Measurements from ENCODE around the gene TBC1D22A.

DNA sequence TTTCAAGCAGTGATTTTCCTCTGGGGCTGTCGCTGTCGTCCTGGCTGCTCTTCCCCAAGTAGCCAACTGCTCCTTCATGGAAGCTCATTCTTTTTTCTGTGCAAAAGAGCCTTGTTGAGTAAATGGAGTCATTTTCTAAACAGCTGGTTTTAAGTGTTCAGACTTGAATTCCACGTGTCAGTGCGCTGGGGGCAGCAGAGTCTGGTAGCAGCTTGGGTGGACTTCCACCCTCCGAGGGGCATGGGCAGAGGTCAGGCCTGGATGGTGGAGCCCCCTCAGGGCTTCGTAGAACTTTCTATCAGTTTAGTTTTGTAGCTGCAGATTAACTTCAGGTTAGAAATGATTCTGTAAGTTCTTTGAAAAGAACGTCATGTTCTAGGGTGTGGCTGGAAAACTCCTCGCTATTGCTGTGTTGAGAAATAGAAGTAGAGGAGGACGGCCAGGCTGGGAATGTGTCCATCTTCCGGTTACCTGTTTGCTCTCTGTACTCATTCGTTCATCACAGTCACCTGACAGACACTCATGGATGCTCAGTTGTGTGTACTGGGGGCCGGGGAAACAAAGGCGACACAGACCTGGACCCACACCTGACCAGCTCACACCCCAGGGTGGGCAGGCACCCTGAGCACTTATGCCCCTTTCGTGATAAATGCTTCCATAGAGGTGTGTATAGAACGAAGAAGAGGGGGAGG is 270.7 kb downstream of the TBC1D22A start:
- TF ChIP-seq POLR2A (IDR thresholded peaks at IDR 0.05) = no peak
- TF ChIP-seq, protein P1, sequence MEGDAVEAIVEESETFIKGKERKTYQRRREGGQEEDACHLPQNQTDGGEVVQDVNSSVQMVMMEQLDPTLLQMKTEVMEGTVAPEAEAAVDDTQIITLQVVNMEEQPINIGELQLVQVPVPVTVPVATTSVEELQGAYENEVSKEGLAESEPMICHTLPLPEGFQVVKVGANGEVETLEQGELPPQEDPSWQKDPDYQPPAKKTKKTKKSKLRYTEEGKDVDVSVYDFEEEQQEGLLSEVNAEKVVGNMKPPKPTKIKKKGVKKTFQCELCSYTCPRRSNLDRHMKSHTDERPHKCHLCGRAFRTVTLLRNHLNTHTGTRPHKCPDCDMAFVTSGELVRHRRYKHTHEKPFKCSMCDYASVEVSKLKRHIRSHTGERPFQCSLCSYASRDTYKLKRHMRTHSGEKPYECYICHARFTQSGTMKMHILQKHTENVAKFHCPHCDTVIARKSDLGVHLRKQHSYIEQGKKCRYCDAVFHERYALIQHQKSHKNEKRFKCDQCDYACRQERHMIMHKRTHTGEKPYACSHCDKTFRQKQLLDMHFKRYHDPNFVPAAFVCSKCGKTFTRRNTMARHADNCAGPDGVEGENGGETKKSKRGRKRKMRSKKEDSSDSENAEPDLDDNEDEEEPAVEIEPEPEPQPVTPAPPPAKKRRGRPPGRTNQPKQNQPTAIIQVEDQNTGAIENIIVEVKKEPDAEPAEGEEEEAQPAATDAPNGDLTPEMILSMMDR (IDR thresholded peaks at IDR 0.05) = no peak
